Osteoblast (primary cell): ENCODE results near the gene PIK3R2. TPM values are rescaled to one million over a fixed set of nuclear protein-coding genes. Genes with fewer than 3 reads are reported as not detected.

Experiments used
- DNase-seq: peaks from one replicate; pipeline ENCODE4 v3.0.0; 2011; ENCODE audit warnings: low spot score, mixed read lengths; ENCODE audit not compliant: insufficient read length; ENCODE audit errors: missing footprints
- H2AFZ ChIP-seq: 2 replicates; pipeline ENCODE4 v1.6.0; 2011; ENCODE audit warnings: mild to moderate bottlenecking, low read length
- H3K27ac ChIP-seq: 2 replicates; pipeline ENCODE4 v1.5.1; 2011; ENCODE audit warnings: mild to moderate bottlenecking, low read depth, low read length, moderate library complexity
- H3K27me3 ChIP-seq: 2 replicates; pipeline ENCODE4 v1.6.0; 2012; ENCODE audit warnings: mild to moderate bottlenecking, control low read depth, inconsistent platforms, low read length, moderate library complexity; ENCODE audit not compliant: insufficient read depth
- H3K36me3 ChIP-seq: 2 replicates; pipeline ENCODE4 v1.5.1; 2011; ENCODE audit warnings: mild to moderate bottlenecking, low read length, control low read depth, moderate library complexity; ENCODE audit not compliant: insufficient read depth
- H3K4me1 ChIP-seq: 2 replicates; pipeline ENCODE4 v1.5.1; 2011; ENCODE audit warnings: mild to moderate bottlenecking, low read length, control low read depth, moderate library complexity; ENCODE audit not compliant: insufficient read depth
- H3K4me2 ChIP-seq: 2 replicates; pipeline ENCODE4 v1.6.0; 2011; ENCODE audit warnings: mild to moderate bottlenecking, low read length; ENCODE audit not compliant: insufficient read depth
- H3K4me3 ChIP-seq: fragments of 200-600 bp; sonication (generic); 3 replicates; pipeline ENCODE4 v1.5.1; 2012; ENCODE audit warnings: mild to moderate bottlenecking, low read length, inconsistent platforms; ENCODE audit not compliant: insufficient read depth
- H3K79me2 ChIP-seq: 2 replicates; pipeline ENCODE4 v1.6.0; 2012; ENCODE audit warnings: mild to moderate bottlenecking, low read length, control low read depth, inconsistent platforms; ENCODE audit not compliant: insufficient read depth
- H3K9me3 ChIP-seq: 2 replicates; pipeline ENCODE4 v1.5.1; 2011; ENCODE audit warnings: low read depth, low read length, control low read depth
- H4K20me1 ChIP-seq: 2 replicates; pipeline ENCODE4 v1.6.0; 2012; ENCODE audit warnings: mild to moderate bottlenecking, low read length, control low read depth; ENCODE audit not compliant: insufficient read depth
- total RNA-seq: library from RNA; depleted of rRNA; stranded (reverse); fragments of >200 nt; gene quantifications from 2 replicates; pipeline ENCODE4 v1.2.3, GENCODE V29; 2012
- TF ChIP-seq, protein P1 (sequence below): IDR thresholded peaks from 2 replicates; pipeline ENCODE4 v1.5.1; 2011; ENCODE audit warnings: mild to moderate bottlenecking, low read depth, low read length, moderate library complexity; ENCODE audit errors: extremely low read depth

PIK3R2 gene
- total RNA-seq, 1 donor = 25.7 TPM

DNA sequence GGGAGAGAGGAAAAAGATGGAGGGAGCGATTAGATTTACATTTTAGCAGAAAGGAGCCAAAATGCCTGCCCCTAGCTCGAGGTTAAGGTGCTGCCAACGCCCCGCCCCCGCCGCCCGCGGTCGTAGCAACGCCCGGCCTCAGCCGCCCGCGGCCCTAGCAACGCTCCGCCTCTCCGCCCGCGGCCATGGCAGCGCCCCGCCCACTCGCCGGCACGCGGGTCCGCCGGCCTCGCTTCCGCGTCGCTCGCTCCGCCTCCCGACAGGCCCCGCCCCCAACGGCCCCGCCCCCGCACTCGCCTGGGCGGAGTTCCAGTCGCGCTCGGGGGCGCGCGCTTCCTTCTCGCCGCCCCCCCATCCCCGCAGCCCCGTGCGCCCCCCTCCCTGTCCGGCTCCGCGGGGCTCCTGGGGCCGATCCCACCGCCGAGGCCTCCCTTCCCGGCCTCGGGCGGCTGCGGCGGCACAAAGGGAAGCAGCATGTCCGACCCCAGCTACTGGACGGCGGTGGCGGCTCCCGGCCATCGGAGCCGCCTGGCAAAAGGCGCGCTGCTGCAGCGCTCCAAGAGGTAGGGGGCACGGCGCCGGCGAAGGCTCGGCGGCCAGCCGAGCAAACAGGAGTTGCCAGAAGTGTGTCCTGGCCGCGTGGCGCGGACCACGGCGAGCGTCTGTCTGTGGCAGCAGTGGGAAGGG is 35.1 kb upstream of the PIK3R2 start:
- H2AFZ ChIP-seq = peak overlapping the region; percentile 68
- H3K4me2 ChIP-seq = peak overlapping the region; percentile 87
- peaks cover under 1% of the 10 kb centered on the region for H3K36me3 ChIP-seq
- peaks cover 18% of the 10 kb centered on the region for H4K20me1 ChIP-seq
- TF ChIP-seq, protein P1, sequence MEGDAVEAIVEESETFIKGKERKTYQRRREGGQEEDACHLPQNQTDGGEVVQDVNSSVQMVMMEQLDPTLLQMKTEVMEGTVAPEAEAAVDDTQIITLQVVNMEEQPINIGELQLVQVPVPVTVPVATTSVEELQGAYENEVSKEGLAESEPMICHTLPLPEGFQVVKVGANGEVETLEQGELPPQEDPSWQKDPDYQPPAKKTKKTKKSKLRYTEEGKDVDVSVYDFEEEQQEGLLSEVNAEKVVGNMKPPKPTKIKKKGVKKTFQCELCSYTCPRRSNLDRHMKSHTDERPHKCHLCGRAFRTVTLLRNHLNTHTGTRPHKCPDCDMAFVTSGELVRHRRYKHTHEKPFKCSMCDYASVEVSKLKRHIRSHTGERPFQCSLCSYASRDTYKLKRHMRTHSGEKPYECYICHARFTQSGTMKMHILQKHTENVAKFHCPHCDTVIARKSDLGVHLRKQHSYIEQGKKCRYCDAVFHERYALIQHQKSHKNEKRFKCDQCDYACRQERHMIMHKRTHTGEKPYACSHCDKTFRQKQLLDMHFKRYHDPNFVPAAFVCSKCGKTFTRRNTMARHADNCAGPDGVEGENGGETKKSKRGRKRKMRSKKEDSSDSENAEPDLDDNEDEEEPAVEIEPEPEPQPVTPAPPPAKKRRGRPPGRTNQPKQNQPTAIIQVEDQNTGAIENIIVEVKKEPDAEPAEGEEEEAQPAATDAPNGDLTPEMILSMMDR = no peak
- H3K79me2 ChIP-seq = no peaks in the 10 kb centered on the region
- DNase-seq = peak; percentile 100
- peak overlapping the region; percentile 37 for H3K27ac ChIP-seq
- H3K27me3 ChIP-seq = no peaks in the 10 kb centered on the region
- H3K4me3 ChIP-seq = peak overlapping the region; percentile 77
- H3K4me1 ChIP-seq = peaks cover 17% of the 10 kb centered on the region
- no peaks in the 10 kb centered on the region for H3K9me3 ChIP-seq

GRCh38 chr19:18118420-18119012 is 34.4 kb upstream of the PIK3R2 start:
- Histone ChIP-seq H3K4me3 (peak overlapping the region; percentile 77), H3K27me3 (no peaks in the 10 kb centered on the region), H2AFZ (peak overlapping the region; percentile 17), H3K79me2 (no peaks in the 10 kb centered on the region), H3K4me2 (peak overlapping the region; percentile 77), H3K36me3 (peaks cover 2% of the 10 kb centered on the region), H4K20me1 (peaks cover 22% of the 10 kb centered on the region), H3K4me1 (peaks cover 17% of the 10 kb centered on the region), H3K27ac (no peak overlapping the region), H3K9me3 (no peaks in the 10 kb centered on the region)
- TF ChIP-seq, protein P1 = no peak
- peak; percentile 83 for DNase-seq

DNA sequence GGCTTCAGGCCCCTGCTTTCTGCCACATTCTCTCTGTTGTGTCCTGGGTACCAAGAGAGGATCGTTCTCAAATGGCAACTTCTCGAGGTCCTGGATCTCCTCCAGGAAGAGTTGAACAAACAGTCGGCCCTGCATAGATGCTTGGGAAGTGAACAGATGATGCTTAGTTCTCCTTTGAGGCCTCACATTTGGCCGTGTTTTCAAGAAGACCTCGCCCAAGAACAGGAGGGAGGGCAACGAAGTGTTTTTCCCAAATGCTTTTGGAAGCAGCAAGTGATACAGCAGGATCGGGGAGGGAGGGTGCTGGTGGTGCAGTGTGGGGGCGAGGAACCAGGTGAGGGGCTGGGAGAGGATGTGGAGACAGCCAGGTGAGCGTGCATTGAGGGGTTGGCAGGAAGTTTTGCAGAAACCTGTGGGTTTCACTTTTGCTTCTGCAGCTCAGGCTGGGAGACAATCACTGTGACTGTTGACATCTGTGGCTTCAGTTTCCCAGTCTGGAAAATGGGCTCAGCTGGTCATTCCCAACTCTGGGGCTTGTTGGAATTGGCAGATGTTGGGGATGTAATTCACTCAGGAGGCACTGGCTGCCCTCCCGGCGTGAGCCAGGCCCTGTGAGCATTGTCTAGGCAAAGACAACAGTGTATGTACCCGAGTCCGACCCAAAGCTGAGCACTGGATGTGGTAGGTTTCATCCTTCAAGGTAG is 33.8 kb upstream of the PIK3R2 start:
- Histone ChIP-seq H3K79me2 (no peaks in the 10 kb centered on the region), H3K4me2 (peak overlapping the region; percentile 77), H2AFZ (no peak overlapping the region), H3K9me3 (no peaks in the 10 kb centered on the region), H3K36me3 (peaks cover 2% of the 10 kb centered on the region), H3K4me3 (no peak overlapping the region), H3K4me1 (peaks cover 17% of the 10 kb centered on the region), H3K27ac (no peak overlapping the region), H4K20me1 (peaks cover 22% of the 10 kb centered on the region), H3K27me3 (no peaks in the 10 kb centered on the region)
- TF ChIP-seq, protein P1 = no peak
- DNase-seq = peak; percentile 87

DNA sequence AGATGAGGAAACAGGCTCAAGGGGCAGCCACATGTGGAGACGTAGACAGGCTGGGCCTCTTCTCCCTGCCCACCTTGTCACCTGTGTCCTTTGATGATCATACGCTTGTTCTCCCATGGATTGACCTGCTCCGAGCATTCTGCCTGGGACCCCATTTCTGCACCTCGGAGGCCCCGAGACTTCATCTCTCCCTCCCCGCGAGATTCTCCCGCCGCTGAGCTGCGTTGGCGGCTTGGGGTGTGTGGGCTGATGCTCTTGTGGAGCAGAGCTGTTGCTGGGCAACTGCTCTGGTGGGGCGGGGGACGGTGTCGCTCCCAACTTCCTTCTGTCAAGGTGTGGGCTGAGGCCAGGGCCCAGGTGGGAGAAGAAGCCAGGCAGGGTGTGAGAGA is 33.3 kb upstream of the PIK3R2 start:
- H3K4me2 ChIP-seq = no peak overlapping the region
- H2AFZ ChIP-seq = no peak overlapping the region
- DNase-seq = peak; percentile 74
- H4K20me1 ChIP-seq = peaks cover 22% of the 10 kb centered on the region
- peaks cover 17% of the 10 kb centered on the region for H3K4me1 ChIP-seq
- no peak overlapping the region for H3K4me3 ChIP-seq
- H3K36me3 ChIP-seq = peaks cover 2% of the 10 kb centered on the region
- no peaks in the 10 kb centered on the region for H3K79me2 ChIP-seq
- no peaks in the 10 kb centered on the region for H3K27me3 ChIP-seq
- no peak overlapping the region for H3K27ac ChIP-seq
- H3K9me3 ChIP-seq = no peaks in the 10 kb centered on the region
- TF ChIP-seq, protein P1 = no peak
